Measurements from ENCODE around the gene SPEF2.
"Not testable (repeated sequence)": the region's sequence is repeated elsewhere in the genome, so short reads cannot be mapped to it uniquely, and the experiment has no call there.

SPEF2 gene

GRCh38 chr5:35835796-35836742, 218.4 kb downstream of the SPEF2 start:
- Mint-ChIP-seq H3K36me3 (ENCODE audit: low read depth) (no peaks in the 10 kb centered on the region), H3K4me1 (ENCODE audit: low read depth) (no peaks in the 10 kb centered on the region), H3K27me3 (no peaks in the 10 kb centered on the region), H3K4me3 (no peak overlapping the region), H3K9me3 (no peaks in the 10 kb centered on the region), H3K27ac (no peak overlapping the region)
- intact Hi-C loops (cut with micrococcal nuclease) = no loop called here

DNA sequence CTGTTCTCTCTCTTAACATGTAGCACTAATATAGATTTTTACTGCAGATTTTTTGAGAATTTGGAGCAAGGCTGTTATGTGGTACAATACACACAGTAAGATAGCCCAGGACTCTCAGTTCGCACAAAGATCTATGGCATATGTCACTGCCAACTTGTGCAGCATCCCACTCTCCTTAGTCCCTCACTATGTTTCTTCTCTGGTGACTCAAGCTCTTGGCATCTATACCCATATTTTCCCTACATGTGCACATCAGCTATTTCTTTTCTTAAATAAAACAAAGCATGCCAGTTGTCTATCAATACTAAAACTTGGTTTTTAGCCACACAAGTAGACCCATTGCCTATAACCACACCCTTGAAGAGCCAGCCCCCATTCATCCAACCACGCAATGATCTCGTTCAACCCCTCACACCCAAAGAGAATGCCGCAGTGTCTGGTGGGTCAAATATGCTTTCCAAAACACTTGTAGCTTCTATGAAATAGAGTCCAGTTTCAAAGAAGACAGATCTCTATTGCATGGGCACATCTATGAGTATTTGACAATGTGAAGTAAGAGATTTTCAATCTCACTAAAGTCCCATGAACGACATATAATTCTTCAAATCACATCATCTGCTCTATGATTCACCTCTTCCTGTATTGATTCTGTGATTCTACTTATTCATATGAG, 220.8 kb downstream of the SPEF2 start:
- no peaks in the 10 kb centered on the region for H3K36me3 Mint-ChIP-seq (ENCODE audit: low read depth)
- H3K9me3 Mint-ChIP-seq = no peaks in the 10 kb centered on the region
- H3K27me3 Mint-ChIP-seq = no peaks in the 10 kb centered on the region
- no peak overlapping the region for H3K27ac Mint-ChIP-seq
- no peak overlapping the region for H3K4me3 Mint-ChIP-seq
- H3K4me1 Mint-ChIP-seq (ENCODE audit: low read depth) = no peaks in the 10 kb centered on the region
- intact Hi-C loops (cut with micrococcal nuclease) = no loop called here

DNA sequence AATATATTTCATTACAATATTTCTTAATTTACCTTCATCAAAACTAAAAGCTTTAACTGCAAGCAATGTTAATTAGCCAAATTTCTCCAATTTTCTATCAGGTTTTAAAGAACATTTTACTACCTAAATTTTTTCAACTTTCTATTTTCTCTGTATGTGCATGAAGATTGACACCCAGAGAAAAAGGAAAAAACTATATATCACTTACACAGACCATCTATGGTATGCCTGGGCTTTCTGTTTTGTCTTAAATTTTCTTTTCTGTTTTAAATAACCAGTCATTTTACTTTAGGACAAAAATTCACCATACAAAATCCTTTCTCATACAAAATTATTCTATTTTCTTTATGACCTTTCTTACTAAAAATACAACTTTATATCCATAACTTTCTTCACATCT, 225.2 kb downstream of the SPEF2 start:
- H3K4me3 Mint-ChIP-seq = no peak overlapping the region
- intact Hi-C loops (cut with micrococcal nuclease) = no loop called here
- H3K36me3 Mint-ChIP-seq (ENCODE audit: low read depth) = no peaks in the 10 kb centered on the region
- peaks cover 36% of the 10 kb centered on the region for H3K9me3 Mint-ChIP-seq
- peaks cover 4% of the 10 kb centered on the region for H3K27me3 Mint-ChIP-seq
- H3K27ac Mint-ChIP-seq = no peak overlapping the region
- no peaks in the 10 kb centered on the region for H3K4me1 Mint-ChIP-seq (ENCODE audit: low read depth)

GRCh38 chr5:35845508-35845907, 227.8 kb downstream of the SPEF2 start:
- H3K4me3 Mint-ChIP-seq; H3K27me3 Mint-ChIP-seq; H3K27ac Mint-ChIP-seq; H3K36me3 Mint-ChIP-seq (ENCODE audit: low read depth); H3K4me1 Mint-ChIP-seq (ENCODE audit: low read depth); intact Hi-C loops (cut with micrococcal nuclease): not testable (repeated sequence)
- H3K9me3 Mint-ChIP-seq = peaks cover 40% of the 10 kb centered on the region

DNA sequence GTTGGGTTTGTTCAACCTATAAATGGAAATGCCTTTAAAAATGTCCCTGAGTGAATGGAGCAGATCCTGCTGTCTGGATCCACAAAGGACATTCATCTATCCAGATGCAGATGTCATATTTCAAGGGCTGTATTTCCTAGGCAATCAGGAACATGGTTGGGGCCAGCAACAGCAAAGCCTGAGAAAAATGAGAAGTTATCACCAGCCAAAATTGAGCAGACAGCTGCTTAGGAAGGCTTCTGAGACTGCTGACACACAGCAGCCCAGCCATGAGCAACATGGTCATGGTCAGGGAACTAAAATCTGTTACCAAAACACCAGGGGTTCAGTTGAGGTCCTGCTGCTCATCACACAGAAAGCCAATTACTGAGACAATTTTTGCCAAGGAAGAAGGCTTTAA, 229.8 kb downstream of the SPEF2 start:
- Mint-ChIP-seq H3K4me3 (no peak overlapping the region), H3K9me3 (peaks cover 47% of the 10 kb centered on the region), H3K27ac (no peak overlapping the region), H3K36me3 (ENCODE audit: low read depth) (no peaks in the 10 kb centered on the region), H3K27me3 (peaks cover 11% of the 10 kb centered on the region), H3K4me1 (ENCODE audit: low read depth) (peaks cover 15% of the 10 kb centered on the region)
- intact Hi-C loops (cut with micrococcal nuclease) = no loop called here

DNA sequence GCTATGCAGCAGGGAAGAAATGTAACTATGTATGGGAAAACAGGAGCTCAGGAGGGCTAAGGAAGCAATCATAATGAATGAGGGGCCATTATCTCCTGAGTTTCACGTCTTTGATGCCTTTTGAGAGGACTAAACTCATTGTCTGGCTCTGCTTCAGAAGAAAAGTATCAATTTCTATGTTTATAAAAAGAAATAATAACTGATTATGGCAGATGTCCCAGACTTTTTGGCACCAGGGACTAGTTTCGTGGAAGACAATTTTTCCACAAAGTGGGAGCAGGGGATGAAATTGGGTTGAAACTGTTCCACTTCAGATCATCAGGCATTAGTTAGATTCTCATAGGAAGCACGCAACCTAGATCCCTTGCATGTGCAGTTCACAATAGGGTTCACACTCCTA, 230.3 kb downstream of the SPEF2 start:
- Mint-ChIP-seq H3K27ac (no peak overlapping the region), H3K9me3 (peaks cover 47% of the 10 kb centered on the region), H3K4me3 (no peak overlapping the region), H3K27me3 (peaks cover 11% of the 10 kb centered on the region), H3K36me3 (ENCODE audit: low read depth) (no peaks in the 10 kb centered on the region), H3K4me1 (ENCODE audit: low read depth) (peaks cover 17% of the 10 kb centered on the region)
- intact Hi-C loops (cut with micrococcal nuclease) = no loop called here

DNA sequence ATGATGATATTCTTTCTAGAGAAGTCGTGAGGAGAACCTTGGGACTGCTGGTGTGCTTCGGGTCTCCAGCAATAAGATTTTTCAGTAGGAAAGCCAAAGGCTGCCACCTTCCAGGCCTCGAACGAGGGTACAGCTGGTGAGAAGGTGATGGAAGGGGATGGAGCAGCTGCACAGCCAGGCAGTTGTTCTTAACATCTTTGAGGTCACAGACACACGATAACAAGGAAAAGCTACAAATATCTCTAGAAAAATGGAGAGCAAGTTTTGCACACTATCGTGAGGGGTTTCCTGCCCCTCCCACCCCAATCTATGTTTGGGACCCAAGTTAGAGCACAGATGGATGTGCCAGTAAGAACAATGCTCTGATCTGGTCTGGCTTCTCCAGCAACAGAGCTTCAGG, 232.2 kb downstream of the SPEF2 start:
- H3K4me3 Mint-ChIP-seq = no peak overlapping the region
- H3K4me1 Mint-ChIP-seq (ENCODE audit: low read depth) = peaks cover 27% of the 10 kb centered on the region
- intact Hi-C loops (cut with micrococcal nuclease) = no loop called here
- no peak overlapping the region for H3K27ac Mint-ChIP-seq
- peaks cover 11% of the 10 kb centered on the region for H3K27me3 Mint-ChIP-seq
- peaks cover 42% of the 10 kb centered on the region for H3K9me3 Mint-ChIP-seq
- no peaks in the 10 kb centered on the region for H3K36me3 Mint-ChIP-seq (ENCODE audit: low read depth)

GRCh38 chr5:35850967-35851680, 233.5 kb downstream of the SPEF2 start:
- intact Hi-C loops (cut with micrococcal nuclease) = no loop called here
- H3K36me3 Mint-ChIP-seq (ENCODE audit: low read depth) = no peaks in the 10 kb centered on the region

DNA sequence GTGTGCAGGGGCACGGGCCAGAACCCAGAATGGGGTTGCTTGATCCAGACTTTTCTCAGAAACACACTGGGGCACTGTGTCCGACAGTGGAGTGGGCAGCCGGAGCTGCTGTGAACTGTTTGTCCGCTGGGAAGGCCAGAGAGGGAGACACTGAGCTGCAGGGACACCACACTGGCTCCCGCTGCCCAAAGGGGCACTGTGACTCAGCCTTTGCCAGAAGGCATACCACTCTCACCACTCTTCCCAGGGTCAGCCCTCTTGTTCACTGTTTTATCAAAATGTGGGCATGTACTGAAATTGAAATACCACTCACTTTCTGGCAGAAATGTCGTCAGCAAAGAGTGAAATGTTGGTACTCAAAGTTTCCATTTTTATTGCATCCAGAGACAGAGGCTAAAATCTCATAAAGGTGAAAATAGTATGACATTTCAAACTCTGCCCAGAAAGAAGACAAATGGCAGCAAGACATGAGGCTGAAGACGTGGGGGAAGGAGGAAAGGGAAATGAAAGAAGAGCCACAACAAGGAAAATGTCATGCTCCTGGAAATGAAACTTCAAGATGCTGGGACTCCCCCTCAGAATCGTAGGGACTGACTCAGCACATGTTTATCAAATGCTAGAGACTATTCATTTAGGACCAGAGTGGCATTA, 234.5 kb downstream of the SPEF2 start:
- peaks cover 11% of the 10 kb centered on the region for H3K27me3 Mint-ChIP-seq
- no peak overlapping the region for H3K27ac Mint-ChIP-seq
- H3K4me3 Mint-ChIP-seq = no peak overlapping the region
- no peaks in the 10 kb centered on the region for H3K36me3 Mint-ChIP-seq (ENCODE audit: low read depth)
- H3K9me3 Mint-ChIP-seq = peaks cover 18% of the 10 kb centered on the region
- H3K4me1 Mint-ChIP-seq (ENCODE audit: low read depth) = peaks cover 34% of the 10 kb centered on the region
- intact Hi-C loops (cut with micrococcal nuclease) = no loop called here

More at GRCh38 chr5:35850967-35851680, 233.5 kb downstream of the SPEF2 start:
- peaks cover 27% of the 10 kb centered on the region for H3K4me1 Mint-ChIP-seq (ENCODE audit: low read depth)
- no peak overlapping the region for H3K4me3 Mint-ChIP-seq
- no peak overlapping the region for H3K27ac Mint-ChIP-seq
- H3K9me3 Mint-ChIP-seq = peaks cover 29% of the 10 kb centered on the region
- H3K27me3 Mint-ChIP-seq = peaks cover 11% of the 10 kb centered on the region

DNA sequence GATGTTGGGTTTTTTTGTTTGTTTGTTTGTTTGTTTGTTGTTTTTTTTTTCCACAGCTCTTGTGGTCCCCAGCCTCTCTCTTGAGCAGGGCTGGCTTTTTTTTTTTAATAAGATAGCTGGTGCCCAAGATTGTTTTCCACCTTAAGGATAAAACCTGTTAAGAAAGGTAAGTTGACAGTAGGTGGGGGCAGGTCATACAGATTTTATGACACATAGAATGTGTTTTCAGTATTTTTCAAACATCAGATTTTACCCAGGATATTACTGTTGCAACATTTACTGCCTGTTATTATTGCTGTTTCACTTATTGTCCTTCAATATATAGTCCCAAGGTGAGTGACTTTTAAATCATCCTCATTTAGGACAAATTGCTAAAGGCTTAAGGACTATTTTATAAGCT, 235.1 kb downstream of the SPEF2 start:
- Mint-ChIP-seq H3K4me3 (no peak overlapping the region), H3K27ac (no peak overlapping the region), H3K27me3 (peaks cover 7% of the 10 kb centered on the region), H3K9me3 (peaks cover 12% of the 10 kb centered on the region), H3K36me3 (ENCODE audit: low read depth) (no peaks in the 10 kb centered on the region), H3K4me1 (ENCODE audit: low read depth) (peaks cover 34% of the 10 kb centered on the region)
- intact Hi-C loops (cut with micrococcal nuclease) = no loop called here

DNA sequence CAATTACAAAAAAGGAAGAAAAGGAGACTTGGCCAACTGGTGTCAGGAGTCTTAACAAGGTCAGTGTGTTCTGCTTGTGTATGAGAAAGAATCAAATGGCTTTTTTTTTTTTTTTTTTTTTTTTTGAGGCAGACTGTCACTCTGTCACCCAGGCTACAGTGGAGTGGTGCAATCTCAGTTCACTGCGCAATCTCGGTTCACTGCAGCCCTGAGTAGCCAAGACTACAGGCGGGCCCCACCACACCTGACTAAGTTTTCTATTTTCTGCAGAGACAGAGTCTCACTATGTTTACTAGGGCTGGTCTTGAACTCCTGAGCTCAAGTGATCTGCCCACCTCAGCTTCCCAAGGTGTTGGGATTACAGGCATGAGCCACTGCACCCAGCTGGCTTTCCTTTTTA, 236.0 kb downstream of the SPEF2 start:
- Mint-ChIP-seq H3K36me3 (ENCODE audit: low read depth) (no peaks in the 10 kb centered on the region), H3K27ac (no peak overlapping the region), H3K4me3 (no peak overlapping the region), H3K4me1 (ENCODE audit: low read depth) (peaks cover 34% of the 10 kb centered on the region), H3K27me3 (peaks cover 7% of the 10 kb centered on the region), H3K9me3 (peaks cover 9% of the 10 kb centered on the region)
- intact Hi-C loops (cut with micrococcal nuclease) = no loop called here

DNA sequence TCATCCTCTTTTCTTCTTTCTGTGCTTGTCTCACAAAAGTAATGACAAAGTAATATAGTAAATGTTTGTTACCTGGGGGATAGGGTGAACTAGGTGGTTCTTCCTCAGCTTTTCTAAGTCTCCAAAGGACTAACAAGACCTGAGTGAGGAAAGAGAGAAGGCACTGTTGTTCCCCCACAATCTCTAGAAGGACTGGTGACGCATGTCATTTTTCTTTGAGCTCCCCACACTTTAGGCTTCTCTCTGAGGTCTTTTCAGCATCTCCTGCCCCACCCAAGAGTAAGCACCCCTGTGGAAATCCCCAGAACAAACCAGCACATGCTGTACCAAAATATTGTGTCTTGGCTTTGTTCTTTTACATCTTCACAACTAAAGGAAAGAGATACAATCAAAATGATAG, 236.6 kb downstream of the SPEF2 start:
- intact Hi-C loops (cut with micrococcal nuclease) = no loop called here

DNA sequence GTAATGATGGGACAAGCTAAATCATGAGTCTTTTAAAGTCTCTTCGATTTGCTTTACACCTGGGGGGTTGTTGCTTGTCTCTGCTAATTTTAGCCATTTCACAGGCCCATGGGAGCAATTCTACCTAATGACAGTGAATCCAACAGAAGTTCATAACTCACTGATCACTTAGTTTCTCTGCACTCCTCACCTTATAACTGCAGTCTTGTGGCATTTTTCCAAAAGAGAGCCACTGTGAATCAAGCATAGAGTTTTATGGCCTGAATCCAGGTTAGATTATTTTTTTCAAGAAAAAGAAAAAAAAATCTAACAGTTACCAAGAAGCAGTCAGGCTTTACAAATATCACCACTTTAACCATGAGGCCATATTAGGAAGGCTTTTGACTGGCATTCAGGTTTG, 237.5 kb downstream of the SPEF2 start:
- peaks cover 3% of the 10 kb centered on the region for H3K27me3 Mint-ChIP-seq
- intact Hi-C loops (cut with micrococcal nuclease) = loop anchor here (5.0 kb wide), 1 partner anchor 33 kb away; no protein-coding TSS in a partner anchor
- peaks cover 40% of the 10 kb centered on the region for H3K4me1 Mint-ChIP-seq (ENCODE audit: low read depth)
- H3K36me3 Mint-ChIP-seq (ENCODE audit: low read depth) = no peaks in the 10 kb centered on the region
- H3K27ac Mint-ChIP-seq = no peak overlapping the region
- H3K4me3 Mint-ChIP-seq = no peak overlapping the region
- H3K9me3 Mint-ChIP-seq = peaks cover 9% of the 10 kb centered on the region

More for the DNA sequence above, 236.6 kb downstream of the SPEF2 start:
- Mint-ChIP-seq H3K9me3 (peaks cover 9% of the 10 kb centered on the region), H3K27ac (no peak overlapping the region), H3K27me3 (peaks cover 7% of the 10 kb centered on the region), H3K4me1 (ENCODE audit: low read depth) (peaks cover 38% of the 10 kb centered on the region), H3K4me3 (no peak overlapping the region), H3K36me3 (ENCODE audit: low read depth) (no peaks in the 10 kb centered on the region)
